NCI-H2107 treated with DMSO at 0.1 percent for 48 hours (cell line): ENCODE results near the gene PLLP.

Experiments used
- DNase-seq: peaks from one replicate; lab custom pipeline; 2025; ENCODE audit not compliant: unreplicated experiment; lab: John Stamatoyannopoulos, UW

PLLP gene

DNA sequence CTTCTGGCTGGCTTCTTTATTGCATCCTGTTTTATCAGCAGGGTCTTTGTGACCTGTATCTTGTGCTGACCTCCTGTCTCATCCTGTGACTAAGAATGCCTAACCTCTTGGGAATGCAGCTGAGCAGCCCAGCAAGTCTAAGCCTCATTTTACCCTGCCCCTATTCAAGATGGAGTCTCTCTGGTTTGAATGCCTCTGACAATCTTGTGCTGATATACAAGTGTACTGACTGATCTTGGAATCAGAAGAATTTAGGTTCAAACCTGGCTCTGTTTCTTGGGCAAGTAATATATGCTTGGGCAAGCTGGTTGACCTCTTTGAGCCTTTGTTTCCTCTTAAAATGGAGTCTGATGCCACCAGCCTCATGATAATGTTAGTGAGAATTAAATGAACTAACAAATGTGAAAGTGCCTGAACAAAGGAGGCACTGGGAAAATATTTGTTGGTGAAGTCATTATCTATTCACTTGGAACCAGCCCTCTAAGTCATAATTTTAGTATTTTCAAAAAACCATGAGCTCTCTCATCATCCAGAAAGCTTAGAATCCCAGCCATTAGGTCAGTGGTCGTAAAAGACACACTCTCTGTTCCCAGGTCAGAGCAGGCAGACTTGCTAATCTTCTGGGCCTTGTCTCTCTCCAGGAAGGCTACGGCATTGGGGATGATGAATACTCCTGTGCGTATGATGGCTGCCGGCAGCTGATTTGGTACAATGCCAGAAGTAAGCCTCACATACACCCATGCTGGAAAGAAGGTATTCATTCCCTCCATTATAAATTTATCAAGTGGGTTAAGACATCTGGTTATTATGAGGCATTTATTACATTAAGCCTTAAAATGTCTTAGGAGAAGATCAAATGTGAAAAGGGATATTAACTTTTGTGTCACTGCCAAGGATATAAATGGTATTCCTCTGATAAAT is 57.5 kb downstream of the PLLP start:
- no peak for DNase-seq

DNA sequence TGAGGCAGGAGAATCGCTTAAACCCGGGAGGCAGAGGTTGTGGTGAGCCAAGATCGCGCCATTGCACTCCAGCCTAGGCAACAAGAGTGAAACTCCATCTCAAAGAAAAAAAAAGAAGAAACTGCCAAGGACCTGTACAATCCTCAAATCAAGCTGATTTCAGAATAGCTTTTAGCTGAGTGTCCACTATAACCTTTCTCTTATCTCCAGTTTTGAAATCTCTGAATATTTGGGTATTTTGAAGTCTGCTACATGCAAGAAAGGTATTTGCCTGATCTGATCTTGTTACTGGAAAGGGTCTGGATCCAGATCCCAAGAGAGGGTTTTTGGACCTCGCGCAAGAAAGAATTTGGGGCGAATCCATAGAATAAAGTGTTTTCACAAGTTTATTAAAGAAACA is 58.5 kb downstream of the PLLP start:
- DNase-seq = no peak

DNA sequence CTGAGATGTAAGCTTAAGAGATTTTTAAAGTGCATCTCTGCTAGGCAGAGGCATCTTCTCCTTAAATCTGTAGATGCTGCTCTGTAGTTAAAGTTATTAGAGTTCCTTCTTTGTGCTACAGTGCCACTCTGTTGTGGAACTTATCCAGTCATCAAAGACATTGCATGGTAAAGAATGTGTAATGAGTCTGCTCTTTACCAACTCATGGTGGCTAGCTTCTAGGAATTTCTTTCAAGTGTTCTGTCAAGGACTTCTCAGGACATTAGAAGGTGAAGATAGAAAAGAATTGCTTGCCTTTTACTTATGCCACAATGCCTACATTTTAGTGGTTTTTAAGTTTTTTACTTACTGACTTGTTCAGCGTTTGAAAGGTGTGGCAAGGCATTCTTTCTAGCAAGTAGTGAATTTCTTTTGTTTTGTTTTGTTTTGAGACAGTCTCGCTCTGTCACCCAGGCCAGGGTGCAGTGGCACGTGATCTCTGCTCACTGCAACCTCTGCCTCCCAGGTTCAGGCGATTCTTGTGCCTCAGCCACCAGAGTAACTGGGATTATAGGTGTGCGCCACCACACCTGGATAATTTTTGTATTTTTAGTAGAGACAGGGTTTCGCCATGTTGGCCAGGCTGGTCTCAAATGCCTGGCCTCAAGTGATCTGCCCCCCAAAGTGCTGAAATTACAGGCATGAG is 59.7 kb downstream of the PLLP start:
- no peak for DNase-seq

DNA sequence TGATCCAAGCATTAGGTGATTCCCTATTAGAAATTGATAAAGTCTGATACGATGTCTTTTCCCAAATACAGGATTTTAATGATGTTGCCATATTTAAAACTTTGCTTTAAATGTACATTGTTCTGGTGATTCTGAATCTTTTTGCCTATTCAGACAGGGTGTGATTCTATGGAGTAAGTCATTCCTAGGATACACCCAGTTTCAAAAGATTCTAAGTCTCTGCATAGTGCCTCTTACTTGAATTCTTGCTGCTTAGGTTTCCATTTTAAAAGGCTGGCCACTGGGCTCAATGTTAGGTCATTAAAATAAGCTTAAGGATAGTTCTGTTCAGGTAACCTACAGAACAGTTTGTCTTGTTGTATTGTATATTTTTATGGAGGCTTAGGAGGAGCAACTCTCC is 61.4 kb downstream of the PLLP start:
- no peak for DNase-seq

DNA sequence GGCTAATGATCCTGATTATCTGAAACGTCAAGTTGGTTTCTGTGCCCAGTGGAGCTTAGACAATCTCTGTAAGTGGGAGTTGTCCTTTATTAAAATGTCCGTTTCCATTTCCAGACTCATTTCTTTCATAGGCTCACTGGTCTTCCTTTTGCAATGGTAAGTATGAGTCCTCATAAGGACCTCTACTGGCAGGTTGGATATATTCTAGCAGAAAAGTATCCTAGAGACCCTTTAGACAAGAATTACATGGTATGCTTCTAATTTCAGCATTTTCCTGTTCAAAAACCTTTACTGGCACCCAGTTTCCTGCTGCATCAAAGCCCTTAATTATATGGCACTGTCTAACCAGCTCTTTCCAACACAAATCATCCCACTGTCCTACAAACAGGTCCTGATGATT is 67.5 kb downstream of the PLLP start:
- DNase-seq = no peak

DNA sequence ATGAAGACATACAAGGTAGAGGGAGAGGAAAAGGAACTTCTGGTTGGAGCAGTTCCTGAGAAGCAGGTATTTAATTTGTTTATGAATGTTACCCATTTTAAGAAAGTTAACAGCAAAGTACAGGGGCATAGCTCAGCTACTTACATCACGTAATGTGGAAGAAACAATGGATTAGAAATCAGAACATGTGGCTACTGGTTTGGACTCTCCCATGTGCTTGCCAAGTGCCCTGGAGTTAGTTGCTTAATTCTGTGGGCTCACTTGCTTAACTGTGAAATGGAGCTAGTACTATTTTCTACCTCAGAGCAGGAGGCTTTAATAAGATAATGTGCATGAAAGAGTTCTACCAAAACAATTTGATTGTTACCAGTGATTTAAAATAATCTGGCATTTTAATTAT is 71.0 kb downstream of the PLLP start:
- DNase-seq = no peak

DNA sequence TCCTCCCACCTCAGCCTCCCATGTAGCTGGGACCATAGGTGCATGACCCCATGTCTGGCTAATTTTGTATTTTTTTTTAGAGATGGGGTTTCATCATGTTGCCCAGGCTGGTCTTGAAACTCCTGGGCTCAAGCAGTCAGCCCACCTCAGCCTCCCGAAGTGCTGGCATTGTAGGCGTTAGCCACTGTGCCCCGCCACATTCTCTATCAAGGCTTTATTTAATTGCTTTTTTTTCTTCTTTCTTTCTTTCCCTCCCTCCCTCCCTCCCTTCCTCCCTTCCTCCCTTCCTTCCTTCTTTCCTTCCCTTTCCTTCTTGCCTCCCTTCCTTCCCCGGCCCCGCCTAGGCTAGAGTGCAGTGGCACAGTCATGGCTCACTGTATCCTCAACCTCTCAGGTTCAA is 74.7 kb downstream of the PLLP start:
- no peak for DNase-seq

DNA sequence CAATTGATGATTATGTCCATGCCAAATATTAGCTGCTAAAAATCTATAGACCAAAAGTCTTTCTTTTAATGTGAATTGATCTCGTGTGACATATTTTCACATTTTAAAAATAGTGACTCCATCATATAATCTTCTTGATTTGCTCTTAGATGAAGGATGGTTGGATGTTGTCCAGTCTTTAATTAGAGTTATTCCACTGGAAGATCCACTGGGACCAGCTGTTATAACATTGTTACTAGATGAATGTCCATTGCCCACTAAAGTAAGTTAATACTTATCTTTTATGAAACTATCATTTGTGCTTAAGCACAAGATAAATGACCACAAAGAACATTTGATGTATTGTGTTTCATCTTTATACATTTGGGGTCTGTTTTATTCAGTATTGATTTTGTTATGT is 75.5 kb downstream of the PLLP start:
- DNase-seq = no peak
